ENCODE data around the gene NFKB2.

NFKB2 gene

DNA sequence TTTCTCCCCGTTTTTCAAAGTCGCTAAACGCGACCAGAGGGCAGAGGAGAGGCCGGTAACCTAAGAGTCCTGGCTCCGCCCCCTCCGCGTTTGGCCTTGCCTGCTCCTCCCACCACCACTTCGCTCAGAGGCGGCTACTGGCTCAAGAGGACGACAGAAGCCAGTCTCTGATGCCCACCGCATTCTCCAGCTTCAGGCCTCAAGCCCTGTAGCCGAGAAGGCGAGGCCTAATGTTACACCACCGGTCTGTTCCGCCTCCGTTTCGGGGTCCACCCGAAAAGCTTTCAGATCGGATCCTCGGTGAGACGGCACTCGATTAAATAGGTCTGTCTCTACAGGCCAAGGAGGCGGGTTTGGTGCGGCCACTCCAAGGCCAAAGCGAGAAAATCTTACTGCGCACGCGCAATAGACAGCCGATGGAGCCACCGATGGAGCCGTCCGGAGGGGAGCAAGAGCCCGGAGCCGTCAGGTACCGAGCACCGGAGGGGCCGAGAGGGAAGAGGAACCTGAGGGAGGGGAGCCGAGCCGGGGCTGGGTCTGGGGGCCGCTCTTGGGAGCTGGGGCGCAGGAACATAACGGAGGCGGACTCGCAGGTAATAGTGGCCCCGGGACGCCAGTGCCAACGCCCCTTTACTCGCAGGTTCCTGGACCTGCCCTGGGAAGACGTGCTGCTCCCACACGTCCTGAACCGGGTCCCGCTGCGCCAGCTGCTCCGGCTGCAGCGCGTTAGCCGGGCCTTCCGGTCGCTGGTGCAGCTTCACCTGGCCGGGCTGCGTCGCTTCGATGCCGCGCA, 25.4 kb downstream of the NFKB2 start, which contains the start of gene FBXL15:
TSS of gene FBXL15 (plus strand) at position 123 of the 793 bp plus-strand sequence. CDS start at position 417, 294 bp downstream.
- TF ChIP-seq, protein P1, sequence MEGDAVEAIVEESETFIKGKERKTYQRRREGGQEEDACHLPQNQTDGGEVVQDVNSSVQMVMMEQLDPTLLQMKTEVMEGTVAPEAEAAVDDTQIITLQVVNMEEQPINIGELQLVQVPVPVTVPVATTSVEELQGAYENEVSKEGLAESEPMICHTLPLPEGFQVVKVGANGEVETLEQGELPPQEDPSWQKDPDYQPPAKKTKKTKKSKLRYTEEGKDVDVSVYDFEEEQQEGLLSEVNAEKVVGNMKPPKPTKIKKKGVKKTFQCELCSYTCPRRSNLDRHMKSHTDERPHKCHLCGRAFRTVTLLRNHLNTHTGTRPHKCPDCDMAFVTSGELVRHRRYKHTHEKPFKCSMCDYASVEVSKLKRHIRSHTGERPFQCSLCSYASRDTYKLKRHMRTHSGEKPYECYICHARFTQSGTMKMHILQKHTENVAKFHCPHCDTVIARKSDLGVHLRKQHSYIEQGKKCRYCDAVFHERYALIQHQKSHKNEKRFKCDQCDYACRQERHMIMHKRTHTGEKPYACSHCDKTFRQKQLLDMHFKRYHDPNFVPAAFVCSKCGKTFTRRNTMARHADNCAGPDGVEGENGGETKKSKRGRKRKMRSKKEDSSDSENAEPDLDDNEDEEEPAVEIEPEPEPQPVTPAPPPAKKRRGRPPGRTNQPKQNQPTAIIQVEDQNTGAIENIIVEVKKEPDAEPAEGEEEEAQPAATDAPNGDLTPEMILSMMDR (IDR thresholded peaks at IDR 0.05; ENCODE audit: low read depth, low read length): no peak
- DNase-seq (ENCODE audit: extremely low read depth, low read depth): peak; percentile 90

DNA sequence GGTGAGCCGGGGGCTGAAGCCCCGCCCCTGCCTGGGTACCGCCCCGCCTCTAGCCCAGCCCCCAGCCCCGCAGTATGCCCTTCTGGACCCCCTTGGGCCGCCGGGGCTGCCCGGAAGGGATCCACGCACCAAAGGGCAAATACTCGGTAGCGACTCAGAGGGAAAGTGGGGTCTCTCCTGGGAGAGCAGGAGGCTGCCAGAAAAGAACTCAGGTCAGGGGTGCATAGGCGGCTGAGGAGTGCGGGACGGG, 25.9 kb downstream of the NFKB2 start:
- DNase-seq (ENCODE audit: extremely low read depth, low read depth): no peak
- TF ChIP-seq, protein P1 (IDR thresholded peaks at IDR 0.05; ENCODE audit: low read depth, low read length): no peak

DNA sequence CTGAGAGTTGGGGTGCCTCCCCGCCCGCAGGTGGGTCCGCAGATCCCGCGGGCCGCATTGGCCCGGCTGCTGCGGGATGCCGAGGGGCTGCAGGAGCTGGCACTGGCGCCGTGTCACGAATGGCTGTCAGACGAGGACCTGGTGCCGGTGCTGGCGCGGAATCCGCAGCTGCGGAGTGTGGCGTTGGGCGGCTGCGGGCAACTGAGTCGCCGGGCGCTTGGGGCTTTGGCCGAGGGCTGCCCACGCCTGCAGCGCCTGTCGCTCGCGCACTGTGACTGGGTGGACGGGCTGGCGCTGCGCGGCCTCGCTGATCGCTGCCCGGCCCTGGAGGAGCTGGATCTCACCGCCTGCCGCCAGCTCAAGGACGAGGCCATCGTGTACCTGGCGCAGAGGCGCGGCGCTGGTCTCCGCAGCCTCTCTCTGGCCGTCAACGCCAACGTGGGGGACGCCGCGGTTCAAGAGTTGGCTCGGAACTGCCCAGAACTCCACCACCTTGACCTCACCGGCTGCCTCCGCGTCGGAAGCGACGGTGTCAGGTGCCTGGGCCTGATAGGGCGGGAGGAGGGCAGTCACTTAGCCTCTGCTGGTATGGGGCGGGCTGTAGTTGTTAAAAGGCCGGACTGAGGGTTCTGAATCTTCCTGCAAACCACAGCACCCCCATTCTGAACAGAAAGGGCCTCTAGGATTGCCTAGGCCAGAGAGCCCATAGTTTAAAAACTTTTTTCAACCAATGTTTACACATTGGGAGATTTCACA, 26.4 kb downstream of the NFKB2 start:
- TF ChIP-seq, protein P1 (IDR thresholded peaks at IDR 0.05; ENCODE audit: low read depth, low read length): no peak
- DNase-seq (ENCODE audit: extremely low read depth, low read depth): no peak

DNA sequence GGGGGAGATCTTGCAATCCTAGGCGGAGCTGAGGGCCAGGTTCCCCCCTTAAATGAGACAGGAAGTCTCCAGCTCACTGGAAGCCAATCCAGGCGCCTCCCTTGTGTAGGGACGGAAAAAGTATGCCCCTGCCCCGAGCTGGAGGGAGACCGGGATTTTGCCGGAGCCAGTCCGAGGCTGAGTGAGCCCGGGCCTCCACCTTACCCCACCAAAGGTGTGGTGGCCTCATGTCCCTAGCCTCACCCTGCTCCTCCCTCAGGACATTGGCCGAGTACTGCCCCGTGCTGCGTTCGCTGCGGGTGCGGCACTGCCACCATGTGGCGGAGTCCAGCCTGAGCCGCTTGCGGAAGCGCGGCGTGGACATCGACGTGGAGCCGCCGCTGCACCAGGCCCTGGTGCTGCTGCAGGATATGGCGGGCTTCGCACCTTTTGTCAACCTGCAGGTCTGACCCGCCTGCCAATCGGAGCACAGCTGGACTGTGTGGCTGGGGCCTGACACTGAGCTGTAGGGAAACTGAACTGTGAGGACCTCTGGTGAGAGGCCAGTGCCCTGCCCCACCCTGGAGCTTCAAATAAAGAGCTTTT, 27.1 kb downstream of the NFKB2 start:
- DNase-seq (ENCODE audit: extremely low read depth, low read depth): peak; percentile 37
- TF ChIP-seq, protein P1 (IDR thresholded peaks at IDR 0.05; ENCODE audit: low read depth, low read length): peak; percentile 85

DNA sequence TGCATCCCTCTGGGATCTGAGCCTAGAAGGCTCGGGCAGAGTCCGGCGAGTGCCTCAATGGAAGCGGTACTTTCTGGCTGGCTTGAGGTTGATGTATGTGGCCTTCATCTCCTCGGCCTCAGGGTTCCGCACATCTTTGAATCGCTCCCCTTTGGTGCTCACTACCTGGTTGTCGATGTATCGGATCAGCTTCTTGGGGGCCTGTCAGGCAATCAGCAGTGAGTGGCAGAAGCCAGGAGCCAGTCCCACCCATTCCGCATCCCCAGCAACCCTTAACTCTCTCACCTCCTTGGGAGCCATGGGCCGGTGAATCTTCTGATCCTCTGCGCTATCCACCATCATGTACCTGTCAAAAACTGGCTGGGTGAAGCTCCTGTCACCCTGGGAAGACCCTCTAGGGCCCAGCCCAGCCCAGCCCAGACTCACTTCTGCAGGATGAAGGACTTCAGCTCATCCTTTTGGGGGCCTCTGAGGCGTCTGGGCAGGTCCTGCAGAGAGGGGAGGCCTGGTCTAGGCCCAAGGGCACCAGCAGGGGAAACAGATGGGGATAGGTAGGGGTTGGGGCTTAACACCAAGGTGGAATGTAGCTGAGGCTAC, 28.0 kb downstream of the NFKB2 start:
- DNase-seq (ENCODE audit: extremely low read depth, low read depth): no peak
- TF ChIP-seq, protein P1 (IDR thresholded peaks at IDR 0.05; ENCODE audit: low read depth, low read length): no peak

DNA sequence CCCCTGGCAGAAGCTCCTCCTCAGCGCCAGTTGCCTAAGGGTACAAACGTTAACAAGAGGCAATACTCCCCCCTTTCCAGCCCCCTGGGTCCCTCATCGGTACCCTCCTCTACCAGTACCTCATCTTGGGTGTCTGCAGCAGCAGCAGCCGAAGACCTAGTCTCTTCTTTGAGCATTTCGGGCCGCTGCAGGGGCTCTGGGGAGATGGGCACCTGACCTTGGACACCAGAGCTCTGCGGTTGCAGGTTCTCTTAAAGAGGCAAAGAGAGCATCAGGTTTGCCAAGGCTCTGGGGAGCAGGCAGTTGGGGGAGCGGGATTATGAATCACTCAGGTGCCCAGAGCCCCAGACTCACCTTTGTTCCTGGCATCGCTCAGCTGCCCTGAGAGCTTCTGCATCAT, 28.6 kb downstream of the NFKB2 start:
- DNase-seq (ENCODE audit: extremely low read depth, low read depth): no peak
- TF ChIP-seq, protein P1 (IDR thresholded peaks at IDR 0.05; ENCODE audit: low read depth, low read length): no peak

Measured in AG09319 (cell line).